Stomach (tissue), 4 donors: ENCODE data around the gene CERK.

Experiments used
- EP300 ChIP-seq: sonication (generic); formaldehyde crosslinking; IDR thresholded peaks from one replicate; pipeline ENCODE4 v1.6.1; 2017; ENCODE audit warnings: antibody characterized with exemption
- POLR2A ChIP-seq, 4 donors: fragments of 450-650 bp; IDR thresholded peaks; one replicate each; pipeline ENCODE4 v1.6.1; 2016; ENCODE audit warnings: antibody characterized with exemption in 4 of 4, control low read depth in 2 of 4, mild to moderate bottlenecking in 1 of 4, moderate library complexity in 1 of 4
- POLR2AphosphoS5 ChIP-seq, 3 donors: sonication (generic); formaldehyde crosslinking; IDR thresholded peaks; one replicate each; pipeline ENCODE4 v1.6.1; 2016; ENCODE audit warnings: antibody characterized with exemption in 3 of 3
- TF ChIP-seq, protein P1 (sequence below), 7 experiments: fragments of 450-650 bp in 4 of 7; fragments of 200-600 bp in 3 of 7; sonication (generic) in 3 of 7; IDR thresholded peaks; one replicate each; pipeline ENCODE4 v1.5.1; 2016 to 2019; ENCODE audit warnings: antibody characterized with exemption in 7 of 7, control low read depth in 2 of 7, mild to moderate bottlenecking in 1 of 7

DNA sequence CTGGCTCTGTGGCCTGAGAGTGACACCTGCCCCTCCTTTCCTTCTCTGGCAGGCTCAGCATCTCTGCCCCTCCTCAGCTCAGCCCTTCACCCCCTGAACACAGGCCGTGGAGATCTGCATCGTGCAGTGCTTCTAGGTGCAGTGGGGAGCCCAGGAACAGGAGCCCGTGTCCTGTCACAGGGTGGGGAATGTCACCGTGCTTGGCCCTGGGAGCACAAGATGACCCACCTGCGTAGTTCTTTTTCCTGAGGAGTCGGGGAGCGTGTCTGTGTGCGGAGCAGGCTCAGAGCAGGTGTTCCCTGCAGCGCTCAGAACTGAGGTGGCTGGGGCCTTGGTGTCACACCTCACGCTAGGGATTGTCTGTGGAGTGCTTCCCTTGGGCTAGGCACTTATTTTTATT is 35.0 kb upstream of the CERK start:
- TF ChIP-seq, protein P1, sequence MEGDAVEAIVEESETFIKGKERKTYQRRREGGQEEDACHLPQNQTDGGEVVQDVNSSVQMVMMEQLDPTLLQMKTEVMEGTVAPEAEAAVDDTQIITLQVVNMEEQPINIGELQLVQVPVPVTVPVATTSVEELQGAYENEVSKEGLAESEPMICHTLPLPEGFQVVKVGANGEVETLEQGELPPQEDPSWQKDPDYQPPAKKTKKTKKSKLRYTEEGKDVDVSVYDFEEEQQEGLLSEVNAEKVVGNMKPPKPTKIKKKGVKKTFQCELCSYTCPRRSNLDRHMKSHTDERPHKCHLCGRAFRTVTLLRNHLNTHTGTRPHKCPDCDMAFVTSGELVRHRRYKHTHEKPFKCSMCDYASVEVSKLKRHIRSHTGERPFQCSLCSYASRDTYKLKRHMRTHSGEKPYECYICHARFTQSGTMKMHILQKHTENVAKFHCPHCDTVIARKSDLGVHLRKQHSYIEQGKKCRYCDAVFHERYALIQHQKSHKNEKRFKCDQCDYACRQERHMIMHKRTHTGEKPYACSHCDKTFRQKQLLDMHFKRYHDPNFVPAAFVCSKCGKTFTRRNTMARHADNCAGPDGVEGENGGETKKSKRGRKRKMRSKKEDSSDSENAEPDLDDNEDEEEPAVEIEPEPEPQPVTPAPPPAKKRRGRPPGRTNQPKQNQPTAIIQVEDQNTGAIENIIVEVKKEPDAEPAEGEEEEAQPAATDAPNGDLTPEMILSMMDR (IDR thresholded peaks at IDR 0.05) = no peak
- no peak for TF ChIP-seq POLR2AphosphoS5 (IDR thresholded peaks at IDR 0.05)
- TF ChIP-seq POLR2A (IDR thresholded peaks at IDR 0.05) = no peak
- TF ChIP-seq EP300 = no peak
